ENCODE results near the gene MRPL27.

MRPL27 gene

DNA sequence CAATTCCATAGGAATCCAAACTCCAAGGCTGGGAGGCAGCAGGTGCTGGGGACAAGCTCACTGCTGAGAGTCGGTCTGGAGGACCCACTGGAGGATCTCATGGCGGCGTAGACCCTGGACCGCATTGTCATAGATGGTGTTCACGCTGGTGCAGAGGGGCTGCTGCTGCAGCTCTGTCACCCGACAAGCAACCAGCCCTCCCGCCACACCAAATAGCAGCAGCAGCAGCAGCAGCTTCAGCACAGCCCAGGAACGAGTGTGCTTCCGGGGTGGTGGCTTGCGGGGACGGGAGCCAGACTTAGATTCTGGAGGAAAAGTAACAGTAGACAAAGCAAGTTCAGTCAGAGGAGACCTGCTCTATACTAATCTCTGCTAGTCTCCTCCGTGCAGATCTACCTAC is 9.9 kb upstream of the MRPL27 start:
- DNase-seq = no peak

DNA sequence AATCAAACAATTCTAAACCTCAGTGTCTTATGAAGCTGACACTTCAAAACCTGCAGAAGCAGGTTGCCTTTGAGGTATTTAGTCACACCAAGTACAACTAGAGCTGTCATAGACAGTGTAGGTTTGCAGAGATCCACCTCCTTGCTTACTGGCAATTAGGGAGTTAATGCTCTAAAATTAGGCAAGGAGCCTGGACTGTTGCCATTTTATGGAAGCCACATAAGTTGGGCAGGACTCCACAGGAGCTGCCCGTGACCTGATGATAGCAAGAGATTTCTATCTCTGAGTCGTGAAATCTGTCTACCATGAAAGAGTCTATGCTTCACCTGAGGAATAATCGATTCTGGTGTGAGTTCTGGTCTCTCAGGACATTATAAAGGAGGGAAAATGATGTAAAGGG is 8.9 kb upstream of the MRPL27 start:
- DNase-seq = no peak

DNA sequence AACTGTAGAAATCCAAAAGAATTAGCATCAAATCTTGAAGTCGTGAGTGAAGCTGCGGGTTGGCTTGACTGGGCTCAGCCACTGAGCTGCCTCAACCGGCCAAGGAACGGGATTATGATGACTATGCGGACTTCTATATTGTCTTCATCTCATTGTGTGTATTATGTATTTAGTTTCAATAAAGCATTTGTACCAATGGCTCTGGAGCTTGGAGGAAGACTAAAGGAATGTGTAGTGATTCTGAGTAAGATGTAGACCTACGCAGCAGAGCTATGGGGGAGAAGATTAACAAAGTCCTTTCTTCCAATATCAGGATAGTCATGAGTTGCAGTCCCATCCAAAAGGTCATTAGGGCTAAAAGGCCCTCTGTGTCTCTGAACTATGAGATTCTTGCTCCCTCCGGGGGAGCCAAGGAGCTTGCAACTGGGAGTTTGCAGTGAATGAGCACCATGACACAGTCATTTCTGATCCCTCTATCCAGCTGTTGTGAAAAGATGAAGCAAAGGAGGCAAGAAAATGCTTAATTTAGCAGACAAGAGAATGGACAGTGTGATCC is 8.4 kb upstream of the MRPL27 start:
- no peak for DNase-seq

DNA sequence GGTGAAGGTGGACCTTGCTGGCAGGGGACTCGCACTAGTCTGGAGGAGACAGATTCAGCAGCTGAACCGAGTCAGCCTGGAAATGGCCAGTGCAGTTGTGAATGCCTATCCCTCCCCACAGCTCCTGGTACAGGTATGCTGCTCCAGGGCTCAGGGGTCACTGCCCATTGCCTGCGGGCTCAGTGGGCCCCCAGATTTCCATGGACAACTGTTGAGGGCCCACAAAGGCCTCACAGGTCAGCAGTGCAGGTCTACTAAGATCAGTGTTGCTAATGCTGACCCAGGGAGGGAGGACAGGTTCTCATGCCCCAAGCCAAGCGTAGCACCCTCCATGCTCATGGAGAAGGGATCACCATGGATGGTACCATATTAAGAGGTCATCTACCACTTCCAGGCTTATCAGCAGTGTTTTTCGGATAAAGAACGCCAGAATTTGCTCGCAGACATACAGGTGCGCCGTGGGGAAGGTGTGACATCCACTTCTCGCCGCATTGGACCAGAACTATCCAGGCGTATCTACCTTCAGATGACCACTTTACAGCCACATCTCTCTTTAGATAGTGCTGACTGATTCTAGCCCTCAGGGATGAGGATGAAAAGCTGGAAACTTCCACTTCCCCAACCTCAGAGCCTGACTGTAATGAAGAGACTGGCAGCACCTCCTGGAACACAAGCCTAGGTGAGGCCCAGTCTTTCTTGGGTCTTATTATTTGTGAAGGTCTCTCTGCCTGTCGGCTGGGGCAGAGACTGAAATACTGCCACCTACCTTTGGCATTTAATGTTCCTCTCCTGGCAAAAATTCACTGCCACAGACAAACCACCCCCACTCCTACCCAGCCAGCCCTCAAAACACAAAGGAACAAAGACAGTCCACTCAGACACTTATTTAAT is 7.6 kb upstream of the MRPL27 start:
- no peak for DNase-seq

DNA sequence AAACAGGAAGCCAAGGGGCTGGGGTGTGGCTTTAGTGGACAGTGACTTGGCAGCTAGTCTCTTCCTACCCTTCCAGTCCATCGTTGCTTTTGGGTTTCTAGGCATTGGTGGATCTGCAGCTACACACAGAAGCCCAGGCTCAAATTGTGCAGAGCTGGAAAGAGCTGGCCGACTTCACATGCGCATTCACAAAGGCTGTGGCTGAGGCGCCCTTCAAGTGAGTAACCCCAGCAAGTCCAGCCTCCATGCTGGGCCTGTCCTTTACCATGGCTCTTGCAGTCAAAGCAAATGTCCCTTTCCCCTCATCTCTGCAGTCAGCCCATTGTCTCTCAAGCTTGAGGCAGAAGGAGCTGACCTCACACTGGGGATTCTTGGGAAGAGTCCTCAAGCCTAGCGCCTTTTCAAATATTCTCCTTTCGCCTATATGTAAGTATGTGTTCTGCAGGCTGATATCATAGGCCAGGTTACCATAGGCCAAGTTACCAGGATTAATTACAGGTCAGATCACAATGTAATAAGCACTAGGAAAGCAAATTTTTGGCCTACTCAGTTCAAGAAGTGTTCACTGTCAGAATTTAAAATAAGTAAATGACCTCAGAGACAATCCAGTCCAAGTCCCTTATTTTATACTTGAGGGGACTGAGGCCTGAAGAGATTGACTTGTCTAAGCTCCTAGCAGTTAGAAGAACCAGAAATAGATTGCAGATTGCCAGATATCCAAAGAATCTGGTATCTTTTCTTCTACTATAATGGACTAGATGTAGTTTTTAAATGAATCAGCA is 6.6 kb upstream of the MRPL27 start:
- DNase-seq = no peak

DNA sequence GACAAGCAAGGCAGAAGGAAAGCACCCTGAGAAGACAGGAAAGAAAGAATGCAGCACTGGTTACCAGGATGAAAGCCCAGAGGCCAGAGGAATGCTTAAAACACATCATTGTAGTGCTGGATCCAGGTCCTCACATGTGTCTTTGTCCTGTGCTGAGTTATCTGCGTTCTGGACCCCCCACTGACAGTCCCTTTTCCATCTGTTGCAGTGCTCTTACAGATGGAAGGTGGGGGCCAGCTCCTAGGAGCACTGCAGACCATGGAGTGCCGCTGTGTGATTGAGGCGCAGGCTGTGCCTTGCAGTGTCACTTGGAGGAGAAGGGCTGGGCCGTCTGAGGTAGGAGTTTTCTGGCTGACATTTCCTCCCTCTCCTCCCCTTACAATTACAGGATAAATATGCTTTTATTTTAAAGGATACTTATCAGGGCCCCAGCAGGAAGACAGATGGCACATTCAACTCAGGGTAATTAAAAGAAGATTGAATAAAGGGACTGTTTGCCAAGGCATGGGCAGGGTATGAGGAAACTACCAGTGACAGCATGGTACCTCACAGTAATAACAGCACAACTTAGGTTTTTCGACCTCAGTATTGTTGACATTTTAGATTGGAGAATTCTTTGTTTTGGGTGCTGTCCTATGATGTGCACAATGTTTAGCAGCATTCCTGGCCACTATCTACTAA is 3.0 kb upstream of the MRPL27 start:
- peak; percentile 75 for DNase-seq

DNA sequence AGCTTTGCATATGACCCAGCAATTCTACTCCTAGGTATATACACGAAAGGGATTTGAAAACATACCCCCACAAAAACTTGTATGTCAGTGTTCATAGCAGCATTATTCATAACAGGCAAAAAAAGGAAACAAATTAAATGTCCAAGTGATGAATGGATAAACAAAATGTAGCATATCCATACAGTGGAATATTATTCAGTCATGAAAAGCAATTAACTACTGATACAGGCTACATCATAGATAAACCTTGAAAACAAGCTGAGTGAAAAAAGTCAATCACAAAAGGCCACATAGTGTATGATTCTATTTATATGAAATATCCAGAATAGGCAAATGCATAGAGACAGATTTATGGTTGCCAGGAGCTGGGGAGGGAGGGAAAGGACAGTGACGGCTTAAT is 721 bp upstream of the MRPL27 start:
- DNase-seq = no peak

DNA sequence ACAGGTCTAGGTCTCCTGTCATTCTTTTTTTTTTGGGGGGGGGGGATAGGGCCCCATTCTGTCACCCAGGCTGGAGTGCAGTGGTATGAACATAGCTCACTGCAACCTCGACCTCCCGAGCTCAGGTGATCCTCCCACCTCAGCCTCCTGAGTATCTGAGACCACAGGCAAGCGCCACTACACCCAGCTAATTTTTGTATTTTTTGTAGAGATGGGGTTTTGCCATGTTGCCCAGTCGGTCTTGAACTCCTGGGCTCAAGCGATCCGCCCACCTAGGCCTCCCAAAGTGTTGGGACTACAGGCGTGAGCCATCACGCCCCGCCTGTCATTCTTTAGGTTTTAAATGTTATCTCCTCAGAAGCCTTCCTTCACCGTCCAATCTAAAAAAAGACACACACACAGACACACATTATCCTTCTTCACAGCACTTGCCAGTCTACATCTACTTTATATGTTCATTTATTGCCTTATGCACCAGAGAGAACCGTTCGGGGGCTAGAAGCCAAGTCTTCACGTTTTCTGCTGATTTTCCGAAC is 694 bp downstream of the MRPL27 start:
- DNase-seq = no peak

DNA sequence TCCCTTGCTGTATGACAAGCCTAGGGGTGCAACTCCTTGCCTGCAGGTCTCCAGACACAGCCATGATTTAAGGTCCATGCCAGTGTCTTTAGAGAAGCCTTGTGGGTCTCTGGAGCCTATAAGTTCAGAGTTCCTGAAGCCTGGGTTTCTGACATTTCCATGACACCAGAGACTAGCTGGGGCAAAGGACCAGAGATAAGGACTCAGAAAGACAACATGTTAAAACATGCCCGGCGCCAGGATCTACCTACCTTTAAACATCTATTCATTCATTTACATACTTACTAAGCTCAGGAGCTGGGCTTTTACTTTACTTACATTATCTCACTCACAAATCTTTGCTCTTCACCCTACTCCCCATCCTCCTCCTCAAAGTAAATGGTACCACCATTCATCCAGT is 1.5 kb downstream of the MRPL27 start:
- DNase-seq = no peak

DNA sequence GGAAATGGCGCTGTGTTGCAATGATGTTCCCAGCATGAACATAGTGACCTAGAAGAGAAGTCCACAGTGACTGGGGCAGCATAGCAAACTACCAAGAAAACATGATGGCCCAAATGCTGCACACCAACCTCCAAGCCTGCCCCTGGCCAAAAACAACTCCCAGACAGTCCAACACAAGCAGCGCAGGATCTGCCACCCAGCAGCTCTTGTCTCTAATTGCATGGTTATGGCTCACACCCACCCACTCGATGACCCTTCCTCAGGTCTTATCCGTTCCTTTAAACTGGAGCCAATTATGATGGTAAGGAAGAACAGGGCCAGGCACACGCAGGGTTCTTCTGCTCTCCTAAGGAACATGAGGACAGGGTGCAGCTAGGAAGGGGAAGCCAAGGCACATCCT is 2.9 kb downstream of the MRPL27 start:
- no peak for DNase-seq

DNA sequence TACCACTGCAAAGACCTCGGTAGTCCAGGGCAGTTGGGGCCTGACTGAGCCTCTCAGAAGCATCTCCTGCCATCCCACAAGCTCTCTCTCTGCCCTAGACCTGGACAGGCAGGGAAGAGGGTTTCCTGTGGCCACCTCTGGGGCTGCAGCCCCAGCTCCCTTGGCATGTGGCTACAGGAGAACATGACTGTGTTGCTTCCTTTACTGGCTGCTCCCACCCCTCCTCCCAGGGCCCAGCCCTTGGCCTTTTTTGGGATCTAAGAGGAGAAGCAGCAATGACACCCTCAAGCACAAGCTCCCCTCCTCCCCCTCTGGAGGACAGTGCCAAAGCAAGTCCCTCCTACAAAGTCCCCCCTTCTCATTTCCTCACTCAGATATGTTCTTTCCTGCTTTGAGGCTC is 5.6 kb downstream of the MRPL27 start:
- DNase-seq = no peak

DNA sequence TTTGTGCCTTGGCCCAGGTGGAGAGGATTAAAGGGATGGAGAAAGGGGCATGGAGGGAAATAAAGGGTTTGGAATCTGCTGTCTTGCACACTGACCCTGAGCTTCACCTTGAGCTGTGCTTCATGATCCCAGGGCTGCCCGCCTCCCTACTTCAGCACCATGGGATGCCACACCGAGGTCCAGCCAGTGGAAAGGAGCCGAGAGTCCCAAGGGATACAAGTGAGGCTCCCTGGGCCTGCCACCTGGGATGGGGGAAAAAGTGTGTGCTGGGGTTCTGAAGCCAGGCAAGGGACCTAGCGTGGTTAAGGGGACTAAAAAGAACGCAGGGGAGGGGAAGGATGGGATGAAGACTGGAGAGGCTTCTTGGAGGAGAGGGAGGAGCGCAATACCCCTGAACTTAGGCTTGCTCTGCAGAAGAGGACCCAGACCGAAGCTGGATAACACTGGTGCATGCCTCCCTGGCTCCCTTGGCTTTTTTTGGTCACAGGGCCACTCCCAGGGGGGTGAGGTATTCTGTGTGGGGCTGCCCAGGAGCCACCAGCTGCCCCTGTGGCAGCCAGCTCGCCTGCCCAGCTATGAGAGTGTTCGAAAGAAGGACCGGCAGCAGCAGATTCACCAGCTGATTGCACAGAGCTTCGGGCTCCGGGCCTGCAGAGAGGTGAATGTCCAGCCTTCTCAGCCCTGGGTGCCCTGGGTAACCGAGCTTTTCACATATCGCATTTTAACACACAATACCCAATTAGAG is 7.2 kb downstream of the MRPL27 start:
- DNase-seq = no peak

DNA sequence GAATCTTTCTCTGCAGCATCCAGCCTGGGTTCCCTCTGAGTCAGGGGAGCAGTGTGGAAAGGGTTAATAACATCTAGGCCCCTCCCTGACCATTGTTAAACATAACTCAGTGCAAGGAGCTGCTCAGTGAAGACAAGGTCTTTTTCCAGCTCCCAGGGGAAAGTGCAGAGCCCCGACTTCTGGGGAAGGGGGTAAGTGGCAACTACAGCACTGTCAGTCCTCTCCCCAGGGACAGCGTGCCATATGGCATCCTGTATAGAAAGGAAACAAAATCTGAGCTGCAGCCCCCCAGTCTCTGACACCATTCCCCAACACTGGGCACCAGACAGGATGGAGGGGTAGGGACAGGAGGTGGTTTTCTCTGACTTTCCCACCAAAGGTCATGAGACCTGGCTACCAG is 7.8 kb downstream of the MRPL27 start:
- DNase-seq = no peak

DNA sequence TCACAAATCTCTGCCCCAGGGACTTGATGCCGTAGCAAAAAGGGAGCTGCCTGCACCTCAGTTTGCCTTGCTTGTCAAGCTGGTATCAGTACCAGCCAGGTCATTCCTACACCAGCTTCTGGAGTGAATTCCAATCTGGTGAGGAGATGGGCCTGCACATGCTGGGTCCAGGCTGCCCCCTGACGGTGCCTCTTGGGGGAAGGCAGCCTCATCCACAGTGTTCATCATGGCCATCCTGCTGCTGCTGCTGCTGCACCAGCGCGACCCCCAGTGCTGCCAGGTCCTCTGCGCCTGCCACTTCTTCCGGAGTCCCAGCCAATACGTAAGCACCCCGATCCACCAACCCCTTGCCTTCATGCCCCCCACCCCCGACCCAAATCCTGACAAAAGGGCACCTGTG is 8.3 kb downstream of the MRPL27 start:
- no peak for DNase-seq

DNA sequence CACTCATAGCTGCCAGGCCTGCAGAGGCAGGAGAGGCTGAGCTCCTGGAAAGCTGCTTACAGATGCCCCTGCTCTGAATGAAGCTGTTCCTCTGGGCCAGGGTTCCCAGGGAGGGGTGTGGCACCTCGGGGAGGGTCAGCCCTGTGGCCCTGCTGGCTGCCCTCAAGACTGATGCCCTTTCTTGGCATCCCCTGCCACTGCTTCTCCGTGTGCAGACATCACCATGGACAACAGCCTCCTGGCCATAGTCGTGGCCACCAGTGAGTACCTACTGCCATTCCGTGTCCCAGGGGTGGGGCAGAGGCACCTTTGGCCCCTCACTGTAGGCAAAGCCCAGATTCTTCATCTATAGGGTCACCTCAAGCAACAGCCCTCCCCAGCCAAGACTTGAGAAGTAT is 8.9 kb downstream of the MRPL27 start:
- no peak for DNase-seq

DNA sequence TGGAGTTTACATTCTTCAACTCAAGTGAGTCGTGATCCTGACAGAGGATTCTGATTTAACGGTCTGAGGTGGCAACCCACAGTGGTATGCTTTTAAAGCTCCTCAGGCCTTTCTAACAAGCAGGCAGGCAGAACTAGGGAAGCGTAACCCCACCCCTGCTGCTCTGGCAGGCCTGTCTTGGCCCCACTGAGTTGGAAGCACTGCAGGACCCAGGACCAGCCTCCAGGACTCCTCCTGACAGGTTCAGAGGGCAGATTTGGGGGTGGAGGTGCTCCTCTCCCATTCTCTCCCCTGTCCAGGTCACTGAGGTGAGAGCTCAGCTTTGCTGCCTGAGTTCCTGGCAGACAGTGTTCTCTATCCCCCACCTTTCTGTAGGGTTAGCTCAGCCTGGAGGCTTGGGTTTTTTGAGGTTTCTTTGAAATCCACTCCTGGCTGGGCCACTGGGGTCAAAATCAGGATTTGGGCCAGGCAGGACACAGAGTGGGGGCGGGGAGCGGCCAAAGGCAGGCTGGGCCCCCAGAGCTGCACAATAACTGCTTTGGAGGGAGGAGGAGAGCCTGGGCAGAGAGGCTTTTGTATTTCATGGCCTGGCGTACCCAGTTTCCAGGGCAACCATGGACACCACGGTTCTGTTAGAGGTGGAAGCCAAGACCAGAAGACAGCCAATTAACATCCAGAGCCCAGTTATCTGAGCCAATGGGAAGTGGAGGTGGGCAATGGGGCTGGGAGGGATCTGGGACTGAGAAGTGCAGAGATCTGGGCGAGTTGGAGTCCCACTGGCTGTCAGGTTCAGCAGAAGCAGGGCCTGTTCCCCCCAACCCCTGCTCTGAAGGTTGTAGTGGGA is 9.5 kb downstream of the MRPL27 start:
- DNase-seq = peak; percentile 59

DNA sequence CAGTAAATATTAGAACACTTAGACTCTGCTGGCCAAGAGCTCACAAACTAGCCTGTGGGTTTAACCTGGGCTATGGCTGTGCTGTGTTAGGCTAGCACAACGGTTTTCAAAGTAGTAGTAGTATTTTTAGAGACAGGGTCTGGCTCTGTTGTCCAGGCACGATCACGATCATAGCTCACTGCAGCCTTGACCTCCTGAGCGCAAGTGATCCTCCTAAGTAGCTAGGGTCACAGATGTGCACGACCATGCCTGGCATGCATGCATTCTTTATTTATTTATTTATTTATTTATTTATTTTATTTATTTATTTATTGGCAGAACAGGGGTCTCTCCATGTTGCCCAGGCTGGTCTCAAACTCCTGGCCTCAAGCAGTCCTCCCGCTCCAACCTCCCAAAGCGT is 10.3 kb downstream of the MRPL27 start:
- no peak for DNase-seq

DNA sequence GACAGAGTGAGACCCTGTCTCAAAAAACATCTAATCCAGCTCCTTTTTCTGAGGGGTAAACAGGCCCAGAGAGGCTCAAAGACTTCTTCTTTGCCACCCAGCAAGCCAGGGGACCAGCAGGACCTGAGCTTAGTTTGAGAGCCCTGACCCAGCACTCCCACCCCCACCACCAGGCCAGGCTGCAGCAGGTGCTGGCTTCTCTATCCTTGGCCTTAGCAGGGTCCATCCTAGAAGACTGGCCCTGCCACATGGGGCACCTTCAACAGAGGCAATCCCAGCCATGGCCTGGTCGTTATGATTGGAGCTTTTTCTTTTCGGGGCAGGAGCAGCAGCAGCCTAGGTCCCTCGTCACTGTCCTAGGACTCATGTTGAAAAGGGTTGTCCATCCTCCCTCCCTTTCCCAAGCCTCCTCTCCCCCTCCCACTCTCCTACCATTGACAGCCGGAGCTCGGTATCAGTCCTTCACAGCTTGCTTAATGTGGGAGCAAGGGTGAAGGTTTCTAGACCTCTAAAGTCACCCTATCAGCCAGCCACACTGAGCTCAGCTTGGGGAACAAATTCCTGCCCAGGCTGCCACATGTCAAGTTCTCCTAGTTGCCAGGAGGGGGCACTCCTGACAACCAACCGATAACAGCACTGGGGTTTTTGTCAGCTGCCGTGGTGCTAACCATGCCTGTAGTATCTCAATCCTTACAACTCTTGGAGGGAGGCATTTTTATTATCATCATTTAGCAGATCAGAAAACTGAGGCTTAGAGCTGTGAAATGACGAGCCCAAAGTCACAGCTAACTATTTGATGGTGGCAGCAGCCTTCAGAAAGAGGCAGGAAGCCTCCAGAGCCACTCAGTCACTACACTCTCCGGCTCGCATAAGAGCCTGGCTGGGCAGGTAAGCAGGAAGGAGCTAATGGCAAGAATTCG is 11.2 kb downstream of the MRPL27 start:
- DNase-seq = peak; percentile 15

DNA sequence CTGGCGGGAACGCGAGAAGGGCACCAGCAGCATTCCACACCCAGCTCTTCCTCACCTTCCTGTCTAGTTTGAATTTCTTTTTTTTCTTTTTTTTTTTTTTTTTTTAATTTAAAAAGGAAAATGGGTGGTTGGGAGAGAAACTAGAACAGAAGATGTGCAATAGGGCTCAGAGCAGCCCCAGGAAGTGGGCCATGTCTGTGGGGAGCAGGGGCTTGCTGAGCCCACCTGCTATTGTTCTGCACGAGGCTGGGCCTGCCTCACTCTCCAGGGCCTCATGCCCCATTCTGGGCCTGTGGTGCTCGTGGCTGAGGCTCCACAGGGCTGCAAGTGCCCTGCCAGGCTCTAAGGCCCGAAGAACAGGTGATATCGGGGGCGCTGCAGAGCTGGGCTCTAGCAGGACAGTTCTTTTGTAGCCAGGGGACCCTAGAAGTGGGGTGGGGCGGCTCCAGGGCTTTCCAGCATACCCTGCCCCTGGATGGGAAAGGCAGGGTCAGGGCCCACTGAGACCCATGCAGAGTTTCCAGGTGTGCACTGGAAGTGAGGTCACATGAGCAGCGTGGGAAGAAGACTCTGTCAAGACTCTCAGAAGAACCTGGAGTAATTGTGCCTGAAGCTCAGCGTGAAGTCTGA is 12.4 kb downstream of the MRPL27 start:
- no peak for DNase-seq

DNA sequence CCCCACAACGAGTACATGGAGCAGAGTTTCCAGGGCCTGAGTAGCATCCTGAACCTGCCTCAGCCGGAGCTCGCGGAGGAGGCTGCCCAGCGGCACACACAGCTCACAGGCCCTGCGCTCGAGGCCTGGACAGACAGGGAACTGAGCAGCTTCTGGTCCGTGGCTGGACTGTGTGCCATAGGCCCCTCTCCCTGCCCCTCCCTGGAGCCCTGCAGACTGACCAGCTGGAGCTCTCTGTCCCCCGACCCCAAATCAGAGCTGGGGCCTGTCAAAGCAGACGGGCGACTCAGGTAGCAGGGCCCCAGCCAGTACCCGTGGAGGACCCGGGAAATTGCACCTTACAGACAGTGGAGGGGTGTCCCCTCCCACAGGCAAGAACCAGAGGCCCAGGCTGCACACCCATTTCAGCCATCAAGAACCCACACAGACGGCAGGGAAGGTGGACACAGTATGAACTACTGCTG is 13.0 kb downstream of the MRPL27 start:
- no peak for DNase-seq
